Stomach (tissue), 4 donors: ENCODE results near the gene B3GAT1.

ENCODE experiments used
- EP300 ChIP-seq: sonication (generic); formaldehyde crosslinking; IDR thresholded peaks from one replicate; pipeline ENCODE4 v1.6.1; 2017; ENCODE audit warnings: antibody characterized with exemption
- POLR2A ChIP-seq, 4 donors: fragments of 450-650 bp; IDR thresholded peaks; one replicate each; pipeline ENCODE4 v1.6.1; 2016; ENCODE audit warnings: antibody characterized with exemption in 4 of 4, control low read depth in 2 of 4, mild to moderate bottlenecking in 1 of 4, moderate library complexity in 1 of 4
- POLR2AphosphoS5 ChIP-seq, 3 donors: sonication (generic); formaldehyde crosslinking; IDR thresholded peaks; one replicate each; pipeline ENCODE4 v1.6.1; 2016; ENCODE audit warnings: antibody characterized with exemption in 3 of 3
- TF ChIP-seq, protein P1 (sequence below), 7 experiments: fragments of 450-650 bp in 4 of 7; fragments of 200-600 bp in 3 of 7; sonication (generic) in 3 of 7; IDR thresholded peaks; one replicate each; pipeline ENCODE4 v1.5.1; 2016 to 2019; ENCODE audit warnings: antibody characterized with exemption in 7 of 7, control low read depth in 2 of 7, mild to moderate bottlenecking in 1 of 7

DNA sequence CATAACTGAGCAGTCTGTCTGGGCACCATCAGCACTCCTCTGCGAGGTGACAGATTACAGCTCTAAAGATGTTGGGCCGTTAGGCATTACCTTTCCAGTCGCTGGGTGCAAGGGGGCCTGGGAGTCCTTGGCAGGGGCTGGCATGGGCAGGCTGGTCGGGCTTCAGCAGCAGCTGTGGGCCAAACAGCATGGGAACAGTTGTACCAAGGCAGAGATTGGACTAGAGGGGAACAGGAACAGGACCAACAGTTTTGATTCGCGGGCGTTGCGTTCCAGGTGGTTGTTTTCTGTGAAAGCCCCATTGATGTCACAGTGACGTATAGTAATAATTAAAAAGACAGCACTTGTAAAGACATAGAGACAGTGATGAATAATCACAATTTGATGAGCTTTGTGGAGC, 25.8 kb upstream of the B3GAT1 start:
- TF ChIP-seq EP300 (no peak), POLR2AphosphoS5 (IDR thresholded peaks at IDR 0.05) (no peak), POLR2A (IDR thresholded peaks at IDR 0.05) (no peak)
- TF ChIP-seq, protein P1, sequence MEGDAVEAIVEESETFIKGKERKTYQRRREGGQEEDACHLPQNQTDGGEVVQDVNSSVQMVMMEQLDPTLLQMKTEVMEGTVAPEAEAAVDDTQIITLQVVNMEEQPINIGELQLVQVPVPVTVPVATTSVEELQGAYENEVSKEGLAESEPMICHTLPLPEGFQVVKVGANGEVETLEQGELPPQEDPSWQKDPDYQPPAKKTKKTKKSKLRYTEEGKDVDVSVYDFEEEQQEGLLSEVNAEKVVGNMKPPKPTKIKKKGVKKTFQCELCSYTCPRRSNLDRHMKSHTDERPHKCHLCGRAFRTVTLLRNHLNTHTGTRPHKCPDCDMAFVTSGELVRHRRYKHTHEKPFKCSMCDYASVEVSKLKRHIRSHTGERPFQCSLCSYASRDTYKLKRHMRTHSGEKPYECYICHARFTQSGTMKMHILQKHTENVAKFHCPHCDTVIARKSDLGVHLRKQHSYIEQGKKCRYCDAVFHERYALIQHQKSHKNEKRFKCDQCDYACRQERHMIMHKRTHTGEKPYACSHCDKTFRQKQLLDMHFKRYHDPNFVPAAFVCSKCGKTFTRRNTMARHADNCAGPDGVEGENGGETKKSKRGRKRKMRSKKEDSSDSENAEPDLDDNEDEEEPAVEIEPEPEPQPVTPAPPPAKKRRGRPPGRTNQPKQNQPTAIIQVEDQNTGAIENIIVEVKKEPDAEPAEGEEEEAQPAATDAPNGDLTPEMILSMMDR (IDR thresholded peaks at IDR 0.05), result no peak
